OCI-LY1 (cell line): ENCODE measurements around the gene LGR5.

Experiments used
- CTCF ChIP-seq: fragments of 200-600 bp; sonication (generic), shearing (Covaris generic); IDR thresholded peaks from 2 replicates; pipeline ENCODE4 v1.5.1; 2017; ENCODE audit warnings: mild to moderate bottlenecking, antibody characterized with exemption, low read length, moderate library complexity, mixed read lengths
- EZH2 ChIP-seq: fragments of 200-600 bp; sonication (generic), shearing (Covaris generic); IDR thresholded peaks from 2 replicates; pipeline ENCODE4 v1.8.0; 2017; ENCODE audit warnings: borderline replicate concordance, mixed run types, mild to moderate bottlenecking, antibody characterized with exemption, low read length, moderate library complexity, mixed read lengths

GRCh38 chr12:71392521-71393145, 47.0 kb upstream of the LGR5 start:
- TF ChIP-seq CTCF, result peak; percentile 80
- no peak for TF ChIP-seq EZH2
